GM21423 (cell line): Measurements from ENCODE around the gene PLA2G4E.

Experiments used
- ATAC-seq: cut with Tn5 transposase; IDR thresholded peaks from one replicate; pipeline ENCODE4 v1.9.1; 2021; ENCODE audit warnings: mild to moderate bottlenecking, moderate library complexity; ENCODE audit not compliant: unreplicated experiment

PLA2G4E gene

DNA sequence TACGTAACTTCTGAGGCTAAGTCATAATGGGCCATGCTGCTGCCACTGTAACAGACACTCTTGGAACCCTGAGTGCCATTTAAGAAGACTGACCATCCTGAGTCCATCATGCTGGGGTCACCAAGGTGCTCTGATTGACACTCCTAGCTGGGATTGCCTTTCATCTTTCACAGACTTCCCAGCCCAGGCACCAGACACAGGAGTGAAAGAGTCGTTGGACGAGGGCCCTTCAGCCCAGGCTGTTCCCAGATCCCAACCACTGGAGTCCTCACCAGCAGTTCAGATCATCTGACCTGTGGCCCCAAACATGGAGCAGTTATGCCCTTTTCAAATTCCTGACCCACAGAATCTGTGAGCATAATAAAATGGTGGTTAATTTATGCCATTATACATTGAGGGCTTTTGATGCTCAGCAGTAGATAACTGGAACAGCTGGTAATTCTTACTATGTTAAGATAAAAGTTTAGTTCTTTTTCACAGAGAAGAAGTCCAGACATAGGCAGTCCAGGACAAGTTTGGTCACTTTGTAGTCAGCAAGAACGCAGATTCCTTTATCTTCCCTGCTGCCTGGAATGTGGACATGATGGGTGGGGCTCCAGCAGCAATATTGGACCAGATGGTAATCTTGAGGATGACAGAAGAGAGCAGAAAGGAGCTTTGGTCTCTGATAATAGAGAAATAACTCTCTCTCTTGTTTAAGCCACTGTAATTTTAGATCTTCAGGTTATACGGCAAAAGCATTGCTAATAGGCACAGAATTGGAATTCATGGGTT, 41.2 kb downstream of the PLA2G4E start:
- no peak for ATAC-seq

GRCh38 chr15:41978534-41978933, 42.3 kb downstream of the PLA2G4E start:
- no peak for ATAC-seq

- ATAC-seq: no peak
Measured at GRCh38 chr15:41977757-41978383, 43.0 kb downstream of the PLA2G4E start.

DNA sequence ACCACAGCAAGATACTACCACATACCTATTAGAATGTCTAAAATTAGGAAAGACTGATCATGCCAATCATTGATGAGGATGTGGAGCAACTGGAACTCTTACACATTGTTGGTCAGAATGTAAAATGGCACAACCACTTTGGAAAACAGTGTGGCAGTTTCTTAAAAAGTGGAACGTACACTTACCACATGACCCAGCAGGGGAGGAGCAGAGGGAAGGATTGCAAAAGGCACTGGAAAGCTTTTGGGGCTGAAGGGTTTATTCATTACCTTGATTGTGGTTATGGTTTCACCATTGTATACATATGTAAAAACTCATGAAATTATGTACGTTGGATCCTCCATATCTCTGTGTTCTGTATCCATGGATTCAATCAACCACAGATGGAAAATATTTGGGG, 45.2 kb downstream of the PLA2G4E start:
- no peak for ATAC-seq

DNA sequence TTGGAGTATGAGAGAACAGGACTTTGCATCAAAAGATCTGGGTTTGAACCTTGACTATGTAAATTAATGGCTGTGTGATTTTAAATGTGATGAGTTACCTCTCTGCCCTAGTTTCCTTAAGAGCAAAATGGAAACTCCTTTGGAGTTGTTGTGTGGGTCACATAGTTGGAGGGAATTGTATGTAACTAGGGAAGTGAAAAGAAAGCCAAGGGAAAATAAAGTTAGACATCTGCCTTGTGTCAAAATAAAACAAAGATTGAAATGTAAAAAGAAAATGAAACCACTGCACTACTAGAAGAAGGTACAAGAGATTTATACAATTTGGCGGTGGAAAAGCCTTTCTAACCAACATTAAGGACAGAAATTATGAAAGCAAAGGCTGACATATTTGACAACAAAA, 46.8 kb downstream of the PLA2G4E start:
- ATAC-seq: no peak

DNA sequence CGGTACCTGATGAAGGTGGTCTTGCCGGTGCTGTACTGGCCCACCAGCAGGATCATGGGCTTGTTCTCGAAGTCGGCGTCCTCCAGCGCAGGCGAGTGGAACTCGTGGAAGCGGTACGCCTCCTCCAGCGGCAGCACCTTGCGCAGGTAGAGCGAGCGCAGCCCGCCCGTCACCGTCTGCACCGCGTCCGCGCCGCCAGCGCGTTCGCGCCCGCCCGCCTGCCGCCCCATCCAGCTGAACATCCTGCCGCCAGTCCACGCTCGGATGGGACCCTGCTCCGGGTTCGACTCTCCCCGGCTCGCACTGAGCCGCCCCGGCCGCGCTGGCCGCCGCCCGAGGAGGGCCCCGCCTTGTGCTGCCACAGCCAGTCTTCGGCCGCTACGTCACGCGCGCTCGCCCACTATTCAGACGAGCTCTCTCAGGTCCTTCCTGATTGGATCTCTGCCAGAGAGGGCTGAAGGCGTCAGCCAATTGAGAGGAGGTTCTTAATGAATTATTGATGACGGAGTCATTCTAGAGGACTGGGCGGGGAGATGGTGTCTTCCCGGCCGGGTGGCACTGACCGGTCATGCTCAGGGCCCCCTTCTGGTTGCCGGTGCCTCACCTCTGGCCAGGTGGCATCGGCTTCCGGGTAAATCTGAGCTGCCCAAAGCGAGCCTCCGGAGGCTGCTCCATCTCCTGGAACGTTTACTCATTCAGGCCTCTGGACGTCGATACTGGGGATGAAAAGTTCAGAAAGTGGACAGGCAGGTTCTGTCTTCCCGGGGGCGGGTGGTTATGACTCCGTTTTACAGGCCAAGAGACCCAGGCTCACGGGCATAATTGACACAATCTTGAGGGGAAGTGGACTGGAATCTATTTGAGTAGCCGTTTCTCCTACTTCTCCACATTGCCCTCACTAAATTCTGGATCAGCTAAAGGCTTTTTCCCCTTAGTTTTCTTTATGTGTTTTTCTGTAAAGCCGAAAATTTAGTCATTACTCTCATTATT, 48.3 kb downstream of the PLA2G4E start, which contains the start of gene EHD4:
EHD4 (minus strand) TSS at position 305 of the 990 bp plus-strand sequence; CDS start at position 242, 63 bp downstream.
- ATAC-seq: peak; percentile 75

DNA sequence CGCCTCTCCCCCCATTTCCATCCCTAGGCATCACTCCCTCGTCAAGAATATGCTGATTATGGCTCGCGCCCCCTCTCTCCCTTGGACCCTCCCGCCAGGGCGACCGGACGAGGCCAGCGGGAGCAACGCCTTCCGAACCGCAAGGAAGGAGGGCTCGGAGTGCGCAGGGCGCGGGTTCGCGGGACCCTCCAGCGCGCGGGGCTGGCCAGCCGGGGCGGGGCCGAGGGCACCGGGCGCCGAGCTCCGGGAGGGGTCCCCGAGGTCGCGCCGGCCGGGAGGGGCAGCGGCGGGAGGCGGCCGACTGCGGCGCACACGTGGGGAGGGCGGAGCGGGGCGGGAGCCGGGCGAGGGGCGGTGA, 49.0 kb downstream of the PLA2G4E start:
- peak; percentile 13 for ATAC-seq

- peak; percentile 46 for ATAC-seq
Measured at GRCh38 chr15:41971089-41971894, 49.5 kb downstream of the PLA2G4E start.

- no peak for ATAC-seq
Measured at GRCh38 chr15:41970456-41970855, 50.4 kb downstream of the PLA2G4E start.

DNA sequence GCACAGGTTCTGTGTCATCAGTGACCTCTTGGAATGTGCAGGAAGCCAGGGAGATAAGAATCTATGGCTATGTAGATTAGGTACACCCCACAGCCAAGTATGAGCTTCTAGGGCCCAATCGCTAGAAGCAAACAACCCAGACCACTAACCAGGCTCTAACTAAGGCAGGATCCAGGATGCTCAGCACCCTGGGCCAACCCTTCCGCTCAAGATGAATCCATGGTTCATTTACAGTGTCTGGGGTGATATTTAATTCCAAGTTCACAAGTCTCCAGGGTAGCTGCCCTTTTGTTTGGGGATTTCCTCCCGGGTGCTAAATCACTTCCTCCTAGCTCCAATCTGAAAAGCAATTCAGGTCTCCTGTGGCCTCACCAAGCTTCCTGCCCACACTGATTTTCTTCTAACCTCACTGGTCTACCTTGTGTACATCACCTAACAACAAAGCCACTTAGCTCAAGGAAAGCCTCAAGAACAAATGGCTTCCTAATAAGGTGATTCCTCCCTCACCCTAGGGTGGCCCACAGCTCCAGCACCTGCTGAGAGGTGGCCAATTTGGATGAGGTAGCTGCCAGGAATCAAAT, 50.9 kb downstream of the PLA2G4E start:
- no peak for ATAC-seq

DNA sequence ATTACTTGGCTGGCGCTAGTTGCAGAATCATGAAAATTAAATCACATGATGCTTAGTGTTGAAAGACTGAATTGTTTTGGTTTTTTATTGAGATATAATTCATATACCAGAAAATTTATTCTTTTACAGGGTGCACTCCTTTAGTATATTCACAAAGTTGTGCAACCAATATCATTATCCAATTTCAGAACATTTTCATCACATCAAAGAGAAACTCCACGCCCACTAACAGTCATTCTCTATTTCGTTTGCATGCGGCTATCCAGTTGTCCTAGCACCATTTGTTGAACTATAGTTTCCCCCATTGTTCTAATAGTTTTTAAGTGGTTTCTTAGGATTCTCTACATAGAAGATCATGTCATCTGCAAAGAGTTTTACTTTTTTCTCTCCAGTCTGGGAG, 52.1 kb downstream of the PLA2G4E start:
- ATAC-seq: no peak

GRCh38 chr15:41967506-41968206, 53.2 kb downstream of the PLA2G4E start:
- no peak for ATAC-seq

GRCh38 chr15:41966920-41967465, 53.8 kb downstream of the PLA2G4E start:
- no peak for ATAC-seq

GRCh38 chr15:41966414-41966812, 54.4 kb downstream of the PLA2G4E start:
- no peak for ATAC-seq

DNA sequence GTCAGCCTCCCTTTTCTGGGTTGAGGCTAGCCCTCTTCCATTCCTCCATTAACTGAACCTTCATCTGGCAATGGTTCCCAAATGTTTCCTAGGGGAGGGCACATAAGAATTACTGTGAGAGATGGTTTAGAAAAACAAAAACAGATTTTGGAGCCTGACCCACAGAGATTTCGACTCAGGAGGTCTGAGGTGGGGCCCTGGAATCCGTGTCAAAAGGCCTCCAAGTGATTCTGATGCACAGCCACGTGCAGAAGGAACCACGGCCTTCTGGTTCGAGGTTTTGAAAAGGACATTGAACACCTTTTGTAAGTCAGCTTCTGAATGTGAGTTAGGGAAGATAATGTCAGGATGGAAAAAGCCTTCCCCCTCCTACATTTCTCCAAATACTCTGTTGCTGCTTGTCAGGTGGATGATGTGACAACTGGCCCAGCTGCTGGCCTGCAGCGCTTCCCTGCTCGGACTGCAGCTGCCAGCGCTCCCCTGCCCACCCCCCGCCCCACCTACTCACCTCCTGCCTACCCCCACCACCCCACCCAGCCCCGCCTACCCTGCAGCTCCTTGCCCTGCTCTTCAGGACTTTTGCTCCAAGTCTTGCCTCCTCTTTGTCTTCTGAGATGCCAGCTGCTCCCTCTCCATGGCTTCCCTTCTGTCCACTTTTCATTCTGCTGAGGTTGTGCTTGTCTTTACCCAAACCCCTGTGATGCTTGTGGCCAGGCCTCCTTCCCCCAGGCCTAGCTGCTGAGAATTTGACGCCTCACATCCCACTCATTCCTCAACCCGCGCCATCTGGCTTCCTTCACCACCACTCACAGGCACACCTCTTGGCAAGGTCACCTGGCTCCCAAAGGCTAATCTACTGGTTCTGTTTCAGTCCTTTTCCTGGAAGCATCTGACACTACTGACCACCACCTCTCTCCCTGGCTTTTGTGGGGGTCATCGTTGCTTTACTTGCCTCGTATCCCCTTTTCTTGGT, 55.1 kb downstream of the PLA2G4E start:
- no peak for ATAC-seq

DNA sequence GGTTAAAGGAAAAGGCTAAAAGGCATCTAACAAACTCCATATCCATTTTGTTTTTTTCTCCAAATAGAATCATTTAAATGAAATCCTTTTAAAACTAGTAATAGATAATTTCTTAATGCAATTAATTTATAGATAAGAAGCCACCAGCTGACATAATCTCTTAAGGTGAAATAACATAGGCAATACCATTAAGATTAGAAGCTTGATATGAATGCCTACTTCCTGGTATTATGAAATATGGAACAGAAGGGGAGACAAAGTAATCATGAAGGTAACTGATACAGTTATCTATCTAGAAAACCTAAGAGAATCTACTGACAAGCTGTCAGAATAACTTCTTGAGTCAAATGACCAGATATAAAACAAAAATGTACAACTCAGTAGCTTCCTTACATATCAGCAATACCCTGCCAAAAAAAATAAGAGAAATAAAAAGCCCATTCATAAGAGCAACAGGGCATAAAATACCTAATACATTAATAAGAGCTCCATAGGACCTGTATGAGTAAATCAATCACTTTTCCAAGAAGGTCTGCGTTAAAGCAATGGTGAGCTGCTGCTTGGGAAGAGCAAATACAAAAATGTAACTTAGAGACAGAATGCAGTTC, 59.1 kb downstream of the PLA2G4E start:
- ATAC-seq: no peak

DNA sequence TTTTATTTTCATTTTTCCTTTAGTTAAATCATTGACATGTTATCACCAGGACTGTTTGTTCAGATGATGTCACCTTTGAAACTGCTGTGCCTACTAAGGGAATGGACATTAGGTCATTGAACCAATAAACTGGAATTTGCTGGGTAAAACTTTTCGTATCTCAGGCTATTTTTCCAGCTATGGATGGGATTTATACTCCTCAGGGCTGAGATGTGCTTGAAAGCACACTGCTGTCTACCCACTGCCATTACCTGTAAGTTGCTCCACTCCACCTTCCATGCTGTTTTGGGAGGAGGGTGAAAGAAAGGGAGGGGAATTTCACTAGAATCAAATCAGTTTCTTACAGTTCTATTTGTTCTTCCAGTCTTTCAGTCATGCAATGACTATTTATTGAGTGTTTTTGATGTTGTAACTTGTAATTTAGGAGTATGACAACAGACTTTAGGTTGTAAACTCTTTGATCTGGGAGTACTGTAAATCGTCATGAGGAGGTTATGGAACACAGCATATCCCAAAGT, 59.8 kb downstream of the PLA2G4E start:
- no peak for ATAC-seq
